GM12878 (cell line): ENCODE measurements around the gene AMY1A. TPM values are rescaled to one million over a fixed set of nuclear protein-coding genes. Genes with fewer than 3 reads are reported as not detected.
"Not testable (repeated sequence)": the region's sequence is repeated elsewhere in the genome, so short reads cannot be mapped to it uniquely, and the experiment has no call there.

Experiments
- ATAC-seq: fragments of 200-7000 bp; cut with Tn5 transposase; 3 replicates; pipeline ENCODE4 v1.9.1; 2020; ENCODE audit warnings: mild to moderate bottlenecking, moderate library complexity
- BruUV-seq: library from RNA; stranded (reverse); fragments of 400-500 nt; replicated peaks from 2 replicates; lab custom pipeline; 2021; lab: Mats Ljungman, UMichigan
- CTCF ChIA-PET: fragments of 300-600 bp; sonication (Branson Sonifier 250); formaldehyde crosslinking; extraction: SDS; loops from one replicate; lab custom pipeline; 2021; ENCODE audit warnings: inconsistent platforms; lab: Yijun Ruan, JAX
- POLR2A ChIA-PET: fragments of 350-600 bp; formaldehyde crosslinking; extraction: SDS; loops from one replicate; lab custom pipeline; 2021; ENCODE audit warnings: inconsistent platforms; lab: Charles Lee
- RAD21 ChIA-PET: fragments of 300-600 bp; sonication (Branson Sonifier 250); formaldehyde crosslinking; loops from one replicate; lab custom pipeline; 2023; ENCODE audit warnings: antibody characterized with exemption; ENCODE audit not compliant: unreplicated experiment; lab: Charles Lee
- SMC1A ChIA-PET: fragments of 300-600 bp; sonication (Branson Sonifier 250); formaldehyde crosslinking; loops from one replicate; lab custom pipeline; 2023; ENCODE audit not compliant: unreplicated experiment, uncharacterized antibody; lab: Charles Lee
- DNase-seq: peaks from one replicate; pipeline ENCODE4 v3.0.0-alpha.2; 2011; ENCODE audit warnings: low read depth, low spot score
- FAIRE-seq: peaks from 3 replicates; lab custom pipeline; 2011; peaks lifted over from hg19 to GRCh38; lab: Jason Lieb, UNC
- H2AFZ ChIP-seq: 2 replicates; pipeline ENCODE4 v1.6.0; 2011; ENCODE audit warnings: low read depth, low read length, control low read depth; ENCODE audit not compliant: control insufficient read depth
- H3K27ac ChIP-seq: 2 replicates; pipeline ENCODE4 v1.5.1; 2011; ENCODE audit warnings: control low read depth; ENCODE audit not compliant: control insufficient read depth, insufficient read depth
- H3K27me3 ChIP-seq, 2 experiments: replicated peaks in 1 of 2; 2 replicates each; pipeline versions ENCODE4 v1.6.0 to v1.6.1; 2011; ENCODE audit warnings: low read length in 1 of 2; ENCODE audit not compliant: control insufficient read depth in 2 of 2, insufficient read depth in 2 of 2
- H3K36me3 ChIP-seq, 2 experiments: 2 replicates each; pipeline ENCODE4 v1.5.1; 2011; ENCODE audit warnings: low read length in 1 of 2; ENCODE audit not compliant: control insufficient read depth in 2 of 2, insufficient read depth in 2 of 2
- H3K4me1 ChIP-seq: 2 replicates; pipeline ENCODE4 v1.6.1; 2011; ENCODE audit warnings: mild to moderate bottlenecking, low read length, moderate library complexity, mixed read lengths; ENCODE audit not compliant: control insufficient read depth, insufficient read depth
- H3K4me2 ChIP-seq: 2 replicates; pipeline ENCODE4 v1.6.0; 2011; ENCODE audit warnings: control low read depth; ENCODE audit not compliant: control insufficient read depth, insufficient read depth
- H3K4me3 ChIP-seq: fragments of 200-600 bp; sonication (generic); 2 replicates; pipeline ENCODE4 v1.5.1; 2016
- H3K79me2 ChIP-seq: 2 replicates; pipeline ENCODE4 v1.6.0; 2011; ENCODE audit warnings: low read length; ENCODE audit not compliant: control insufficient read depth, insufficient read depth
- H3K9ac ChIP-seq: 2 replicates; pipeline ENCODE4 v1.8.0; 2011; ENCODE audit warnings: low read length, control low read depth, mixed read lengths; ENCODE audit not compliant: control insufficient read depth, insufficient read depth
- H3K9me3 ChIP-seq: replicated peaks from 3 replicates; pipeline ENCODE4 v1.5.1; 2011; ENCODE audit warnings: mild to moderate bottlenecking, low read length; ENCODE audit not compliant: control insufficient read depth, insufficient read depth
- H4K20me1 ChIP-seq: 2 replicates; pipeline ENCODE4 v1.6.0; 2011; ENCODE audit not compliant: control insufficient read depth, insufficient read depth
- WGBS: methylation state at CpG from one replicate; pipeline ENCODE4 v1.1.6; 2016; ENCODE audit warnings: low lambda C conversion rate; ENCODE audit not compliant: insufficient replicate concordance, insufficient coverage; ENCODE audit errors: missing lambda C conversion rate; 5-methylcytosine and 5-hydroxymethylcytosine counted together
- in situ Hi-C: fragments of 300-500 bp; cut with MboI; formaldehyde crosslinking; loops from 9 replicates; pipeline ENCODE4 v1.14.3; 2018; ENCODE audit warnings: mixed read lengths
- intact Hi-C: fragments of 100-400 bp; cut with micrococcal nuclease; formaldehyde crosslinking; loops from one replicate; pipeline ENCODE4 v1.14.2; 2022; ENCODE audit not compliant: unreplicated experiment
- polyA plus RNA-seq, 11 experiments: library from polyadenylated mRNA; depleted of rRNA in 4 of 11; unstranded in 6 of 11; stranded (reverse) in 5 of 11; fragments of >200 nt; fragmentation: Nextera tagmentation in 4 of 11; fragmentation: Illumina TruSeq in 1 of 11; extraction: Ambion mirVana in 4 of 11; extraction: Trizol in 1 of 11; gene quantifications; 1 replicate in 1 of 11; 2 replicates in 10 of 11; pipeline versions ENCODE4 v1.2.1 to v1.2.3, GENCODE V29; 2011 to 2016; ENCODE audit warnings: inconsistent platforms in 2 of 11, missing spikeins in 2 of 11, low read depth in 1 of 11
- total RNA-seq, 4 experiments: library from RNA; depleted of rRNA in 3 of 4; stranded (reverse); fragments of >200 nt in 3 of 4; fragmentation: Illumina TruSeq in 1 of 4; extraction: Trizol in 1 of 4; gene quantifications; 2 replicates each; pipeline versions ENCODE4 v1.2.1 to v1.2.3, GENCODE V29; 2013 to 2021

AMY1A gene
- total and polyA plus RNA-seq, 10 of the 15 experiments (the other 5 are each of a cell fraction or from before 2014, with no cell fraction given): 0.08 TPM; not detected in 9

DNA sequence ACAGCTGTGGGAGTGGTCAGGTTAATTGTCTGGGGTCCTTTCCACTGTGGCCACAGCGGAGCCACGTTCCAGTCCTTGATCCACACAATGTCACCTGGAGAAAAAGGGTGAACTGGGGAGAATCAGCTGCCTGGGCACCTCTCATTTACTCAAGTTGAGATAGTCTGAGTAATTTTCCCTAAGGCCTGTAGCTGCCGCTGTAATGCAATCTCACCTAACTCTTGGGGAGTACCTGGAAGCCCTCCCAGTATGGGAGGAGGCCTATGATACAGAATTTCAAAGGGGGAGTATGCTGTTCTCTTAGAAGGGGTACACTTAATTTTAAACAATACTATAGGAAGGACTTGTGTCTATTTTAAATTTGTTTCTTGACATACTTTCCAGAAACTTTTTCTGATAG is 5.3 kb upstream of the AMY1A start:
- H4K20me1 ChIP-seq, CTCF ChIA-PET, H3K36me3 ChIP-seq, H3K4me2 ChIP-seq, in situ Hi-C loops, H2AFZ ChIP-seq, H3K4me3 ChIP-seq, DNase-seq, H3K27me3 ChIP-seq, POLR2A ChIA-PET, BruUV-seq, H3K4me1 ChIP-seq, H3K9me3 ChIP-seq, SMC1A ChIA-PET, ATAC-seq, FAIRE-seq, intact Hi-C loops, H3K79me2 ChIP-seq, RAD21 ChIA-PET, H3K27ac ChIP-seq, H3K9ac ChIP-seq: not testable (repeated sequence)
- no CpG with 5 or more reads among the region's 3 CpGs for WGBS

DNA sequence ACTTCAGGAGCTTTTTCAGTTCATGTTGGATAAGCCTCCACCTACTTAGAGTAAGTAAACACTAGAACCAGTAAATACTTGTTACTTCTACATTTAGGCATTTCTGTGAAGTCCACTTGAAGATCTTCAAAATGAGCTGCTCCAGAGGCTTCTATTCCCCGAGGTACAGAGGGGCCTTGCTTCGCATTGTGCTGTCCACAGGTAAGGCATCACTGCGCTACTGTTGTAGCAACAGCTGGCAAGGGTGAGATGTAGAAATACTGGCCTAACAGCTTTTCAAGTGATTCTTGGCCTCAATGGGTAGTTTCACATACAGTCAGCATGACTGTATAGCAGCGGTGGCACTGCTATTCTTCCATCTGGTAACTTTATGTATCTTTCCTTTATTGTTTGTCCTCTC is 4.7 kb upstream of the AMY1A start:
- DNase-seq, in situ Hi-C loops, H3K9me3 ChIP-seq, H4K20me1 ChIP-seq, H3K79me2 ChIP-seq, RAD21 ChIA-PET, H3K27ac ChIP-seq, H2AFZ ChIP-seq, ATAC-seq, SMC1A ChIA-PET, H3K4me3 ChIP-seq, intact Hi-C loops, H3K9ac ChIP-seq, POLR2A ChIA-PET, BruUV-seq, H3K27me3 ChIP-seq, H3K36me3 ChIP-seq, H3K4me1 ChIP-seq, CTCF ChIA-PET, FAIRE-seq, H3K4me2 ChIP-seq: not testable (repeated sequence)
- WGBS: no CpG with 5 or more reads among the region's 4 CpGs

DNA sequence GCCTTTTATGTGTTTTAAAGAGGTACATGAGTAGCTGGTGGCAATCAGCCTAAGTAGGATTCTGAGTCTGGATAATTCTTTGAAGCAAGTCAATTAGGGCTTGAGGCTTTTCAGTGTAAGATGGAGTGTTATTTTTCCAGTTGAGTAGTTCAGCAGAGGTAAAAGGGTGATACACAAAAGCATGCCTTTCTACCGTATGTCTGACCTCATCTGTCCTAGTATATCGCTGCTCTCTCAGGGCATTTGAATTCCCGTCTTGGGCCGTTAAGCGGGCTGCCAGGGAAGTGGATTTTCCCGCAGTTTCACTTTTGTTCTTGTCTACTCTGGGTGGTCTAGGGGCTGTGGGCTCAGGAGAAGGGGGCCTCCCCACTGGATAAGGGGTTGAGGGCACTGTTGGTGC is 1.4 kb upstream of the AMY1A start:
- intact Hi-C loops, H3K27ac ChIP-seq, CTCF ChIA-PET, H2AFZ ChIP-seq, RAD21 ChIA-PET, BruUV-seq, POLR2A ChIA-PET, DNase-seq, ATAC-seq, H3K4me2 ChIP-seq, SMC1A ChIA-PET, H3K27me3 ChIP-seq, H3K4me3 ChIP-seq, H3K79me2 ChIP-seq, H3K4me1 ChIP-seq, FAIRE-seq, in situ Hi-C loops, H3K9ac ChIP-seq, H3K36me3 ChIP-seq, H4K20me1 ChIP-seq, H3K9me3 ChIP-seq: not testable (repeated sequence)
- WGBS: no CpG with 5 or more reads among the region's 6 CpGs

DNA sequence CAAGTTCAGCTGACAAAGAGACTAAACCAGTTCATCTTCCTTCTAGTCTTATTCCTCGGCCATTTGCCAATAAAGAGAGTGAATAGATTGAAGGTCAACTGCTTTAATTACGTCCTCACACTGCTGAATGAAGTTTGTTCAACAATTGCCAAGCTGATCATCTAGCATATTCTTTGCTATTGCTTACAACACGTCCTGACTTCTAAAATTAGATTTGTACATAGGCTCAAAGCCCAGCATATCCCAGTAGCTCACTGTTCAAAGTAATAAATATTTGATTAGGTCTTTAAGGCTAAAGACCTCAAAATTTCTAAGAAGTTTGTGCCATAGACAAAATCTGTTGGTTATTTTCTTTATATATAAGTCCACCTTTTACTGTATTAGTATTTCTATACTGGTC is 20.8 kb downstream of the AMY1A start:
- FAIRE-seq, H3K27me3 ChIP-seq, RAD21 ChIA-PET, intact Hi-C loops, H3K36me3 ChIP-seq, H3K27ac ChIP-seq, H3K4me3 ChIP-seq, CTCF ChIA-PET, H3K9me3 ChIP-seq, H4K20me1 ChIP-seq, SMC1A ChIA-PET, POLR2A ChIA-PET, H3K9ac ChIP-seq, DNase-seq, in situ Hi-C loops, H3K79me2 ChIP-seq, BruUV-seq, H2AFZ ChIP-seq, H3K4me1 ChIP-seq, H3K4me2 ChIP-seq, ATAC-seq: not testable (repeated sequence)
- no CpG with 5 or more reads among the region's 3 CpGs for whole genome bisulfite sequencing
